CD4-positive, alpha-beta T cell treated with Interferon alpha-2 for 1 hour (primary cell): ENCODE measurements around the gene SULT1A1.
"Not testable (repeated sequence)": the region's sequence is repeated elsewhere in the genome, so short reads cannot be mapped to it uniquely, and the experiment has no call there.

Source experiments
- DNase-seq, 2 donors: peaks; one replicate each; pipeline ENCODE4 v3.0.0-alpha.2; 2020 to 2022

SULT1A1 gene

GRCh38 chr16:28589930-28590329, 19.9 kb downstream of the SULT1A1 start:
- DNase-seq = no peak

- no peak for DNase-seq
Observed at GRCh38 chr16:28589069-28589468, 20.8 kb downstream of the SULT1A1 start.

- DNase-seq = no peak
Observed at GRCh38 chr16:28587386-28587785, 22.5 kb downstream of the SULT1A1 start.

- DNase-seq = no peak
Observed at GRCh38 chr16:28586466-28586865, 23.4 kb downstream of the SULT1A1 start.

- no peak for DNase-seq
Observed at GRCh38 chr16:28585674-28586073, 24.2 kb downstream of the SULT1A1 start.

- DNase-seq = no peak
Observed at GRCh38 chr16:28580726-28581315, 29.0 kb downstream of the SULT1A1 start.

GRCh38 chr16:28575446-28576109, 34.3 kb downstream of the SULT1A1 start:
- DNase-seq = no peak

- DNase-seq = no peak
Observed at GRCh38 chr16:28574925-28575324, 34.9 kb downstream of the SULT1A1 start.

GRCh38 chr16:28573738-28574718, 35.8 kb downstream of the SULT1A1 start:
- DNase-seq = no peak

GRCh38 chr16:28572696-28573510, 36.9 kb downstream of the SULT1A1 start:
- DNase-seq = no peak

GRCh38 chr16:28569968-28570752, 39.7 kb downstream of the SULT1A1 start:
- DNase-seq = no peak

- no peak for DNase-seq
Observed at GRCh38 chr16:28569021-28569420, 40.8 kb downstream of the SULT1A1 start.

- DNase-seq = no peak
Observed at GRCh38 chr16:28567292-28567691, 42.6 kb downstream of the SULT1A1 start.

- not testable (repeated sequence) for DNase-seq
Observed at GRCh38 chr16:28566233-28566925, 43.5 kb downstream of the SULT1A1 start.

- no peak for DNase-seq
Observed at GRCh38 chr16:28563218-28563617, 46.6 kb downstream of the SULT1A1 start.

- no peak for DNase-seq
Observed at GRCh38 chr16:28562199-28562598, 47.6 kb downstream of the SULT1A1 start.

GRCh38 chr16:28561557-28562187, 48.2 kb downstream of the SULT1A1 start:
- DNase-seq = no peak

- no peak for DNase-seq
Observed at GRCh38 chr16:28558456-28558855, 51.4 kb downstream of the SULT1A1 start.

- no peak for DNase-seq
Observed at GRCh38 chr16:28556914-28557320, 52.9 kb downstream of the SULT1A1 start.

GRCh38 chr16:28555561-28555960, 54.3 kb downstream of the SULT1A1 start:
- DNase-seq = no peak
